Hepatocyte (in vitro differentiated cells): Measurements from ENCODE around the gene BACH1.

Source experiments
- CTCF ChIP-seq: fragments of 200-600 bp; sonication (generic); IDR thresholded peaks from 2 replicates; pipeline ENCODE4 v1.5.1; 2016; ENCODE audit warnings: antibody characterized with exemption, mild to moderate bottlenecking; ENCODE audit not compliant: poor library complexity
- EZH2 ChIP-seq: fragments of 200-600 bp; sonication (generic); IDR thresholded peaks from 2 replicates; pipeline ENCODE4 v1.6.1; 2016; ENCODE audit warnings: antibody characterized with exemption, mild to moderate bottlenecking, borderline replicate concordance
- EZH2phosphoT487 ChIP-seq: fragments of 200-600 bp; sonication (generic); IDR thresholded peaks from one replicate; pipeline ENCODE4 v1.6.1; 2018; ENCODE audit warnings: antibody characterized with exemption, mild to moderate bottlenecking, low read depth, moderate library complexity; ENCODE audit not compliant: unreplicated experiment, severe bottlenecking

GRCh38 chr21:29296446-29296845 is 2.3 kb upstream of the BACH1 start:
- no peak for TF ChIP-seq CTCF
- TF ChIP-seq EZH2: no peak
- no peak for TF ChIP-seq EZH2phosphoT487
